HG02642 (cell line): ENCODE measurements around the gene SHE.
"Not testable (repeated sequence)": the region's sequence is repeated elsewhere in the genome, so short reads cannot be mapped to it uniquely, and the experiment has no call there.

ENCODE experiments used
- ATAC-seq: cut with Tn5 transposase; IDR thresholded peaks from one replicate; pipeline ENCODE4 v1.9.1; 2021; ENCODE audit warnings: mild to moderate bottlenecking; ENCODE audit not compliant: unreplicated experiment, poor library complexity

Gene SHE

GRCh38 chr1:154502066-154502743 lies at the start of gene SHE, which contains the start of gene TDRD10:
Gene SHE, minus strand, starts transcription at chr1:154502412. Its CDS starts 386 bp downstream, at chr1:154502026.
Gene TDRD10, plus strand, starts transcription at chr1:154502219. Its CDS starts 4,685 bp downstream, at chr1:154506904.
- no peak for ATAC-seq

- ATAC-seq, result no peak
These were observed 49.3 kb upstream of the SHE start for GRCh38 chr1:154551474-154551873.

GRCh38 chr1:154550657-154551056 lies 48.4 kb upstream of the SHE start:
- no peak for ATAC-seq

- ATAC-seq, result no peak
These were observed 47.9 kb upstream of the SHE start for GRCh38 chr1:154550070-154550469.

- no peak for ATAC-seq
These were observed 47.1 kb upstream of the SHE start for GRCh38 chr1:154549202-154549770.

GRCh38 chr1:154548028-154548427 lies 45.8 kb upstream of the SHE start:
- ATAC-seq, result no peak

GRCh38 chr1:154547105-154547732 lies 45.0 kb upstream of the SHE start:
- ATAC-seq, result no peak

- no peak for ATAC-seq
These were observed 44.3 kb upstream of the SHE start for GRCh38 chr1:154546264-154547063.

- ATAC-seq, result no peak
These were observed 39.0 kb upstream of the SHE start for GRCh38 chr1:154541231-154541630.

- no peak for ATAC-seq
These were observed 37.6 kb upstream of the SHE start for GRCh38 chr1:154539486-154540483.

GRCh38 chr1:154536570-154536969 lies 34.4 kb upstream of the SHE start:
- no peak for ATAC-seq

- no peak for ATAC-seq
These were observed 32.0 kb upstream of the SHE start for GRCh38 chr1:154533952-154534844.

GRCh38 chr1:154531950-154532349 lies 29.7 kb upstream of the SHE start:
- ATAC-seq, result not testable (repeated sequence)

GRCh38 chr1:154529308-154529707 lies 27.1 kb upstream of the SHE start:
- ATAC-seq, result no peak

GRCh38 chr1:154527192-154527591 lies 25.0 kb upstream of the SHE start:
- ATAC-seq, result no peak

GRCh38 chr1:154524881-154525280 lies 22.7 kb upstream of the SHE start:
- no peak for ATAC-seq

- ATAC-seq, result no peak
These were observed 19.5 kb upstream of the SHE start for GRCh38 chr1:154521695-154522094.

GRCh38 chr1:154520333-154520732 lies 18.1 kb upstream of the SHE start:
- ATAC-seq, result no peak

- ATAC-seq, result no peak
These were observed 17.4 kb upstream of the SHE start for GRCh38 chr1:154519591-154519991.
